SHP77 treated with DMSO at 0.1 percent for 48 hours (cell line): Measurements from ENCODE around the gene ENO1.
"Not testable (repeated sequence)": the region's sequence is repeated elsewhere in the genome, so short reads cannot be mapped to it uniquely, and the experiment has no call there.

Experiments used
- DNase-seq: peaks from one replicate; lab custom pipeline; 2025; lab: John Stamatoyannopoulos, UW

ENO1 gene

DNA sequence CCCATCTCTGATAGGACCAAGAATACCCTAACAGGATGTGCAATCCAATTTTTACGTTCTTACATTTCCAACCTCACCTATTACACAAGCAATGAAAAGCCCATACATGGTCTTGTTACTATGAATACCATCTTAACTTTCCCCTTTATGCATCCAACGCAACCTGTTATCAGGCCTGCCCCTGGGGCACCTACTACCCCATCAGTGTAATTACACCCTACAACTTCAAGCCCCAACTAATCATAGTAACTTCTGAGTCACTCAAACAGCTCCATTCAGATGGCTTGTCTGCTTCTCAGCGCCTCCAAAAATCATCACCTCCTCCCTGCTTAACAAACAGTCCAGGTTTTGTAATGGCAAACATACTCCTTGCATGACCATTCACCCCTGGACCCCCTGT, 18.3 kb upstream of the ENO1 start:
- DNase-seq: not testable (repeated sequence)

DNA sequence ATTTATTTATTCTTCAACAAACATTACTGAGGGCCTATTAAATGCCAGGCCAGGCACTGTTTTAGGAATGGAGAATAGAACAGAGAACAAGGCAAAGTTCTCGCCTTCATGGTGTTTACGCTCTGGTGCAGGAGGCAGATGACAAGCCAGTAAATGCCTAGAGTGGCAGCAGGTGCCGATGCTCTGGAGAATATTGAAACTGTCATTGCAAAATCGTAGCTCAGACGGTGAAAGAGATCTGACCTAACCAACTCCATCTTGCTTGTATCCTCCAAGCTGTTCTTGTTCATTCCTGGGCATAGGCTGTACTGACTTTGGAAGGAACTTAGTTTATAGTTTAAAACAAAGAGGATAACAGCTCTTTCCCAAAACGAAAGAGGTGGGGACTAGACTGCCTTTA, 13.5 kb upstream of the ENO1 start:
- DNase-seq: peak; percentile 37

DNA sequence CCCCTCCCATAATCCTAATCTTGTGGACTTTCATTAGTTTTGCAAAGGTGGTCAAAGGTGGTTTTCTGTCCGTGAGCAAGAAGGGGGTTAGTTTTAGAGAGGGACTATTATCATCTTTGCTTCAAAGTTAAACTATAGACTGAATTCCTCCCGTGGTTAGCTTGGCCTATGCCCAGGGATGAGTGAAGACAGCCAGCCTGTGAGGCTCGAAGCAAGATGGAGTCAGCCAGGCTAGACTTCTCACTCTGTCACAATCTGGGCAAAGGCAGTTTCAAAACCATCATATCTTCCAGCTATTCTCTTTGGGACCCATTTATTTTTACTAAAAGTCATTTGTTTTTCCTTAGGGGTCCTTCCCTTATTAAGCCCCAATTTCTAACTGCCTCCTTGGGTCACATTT, 12.9 kb upstream of the ENO1 start:
- no peak for DNase-seq

DNA sequence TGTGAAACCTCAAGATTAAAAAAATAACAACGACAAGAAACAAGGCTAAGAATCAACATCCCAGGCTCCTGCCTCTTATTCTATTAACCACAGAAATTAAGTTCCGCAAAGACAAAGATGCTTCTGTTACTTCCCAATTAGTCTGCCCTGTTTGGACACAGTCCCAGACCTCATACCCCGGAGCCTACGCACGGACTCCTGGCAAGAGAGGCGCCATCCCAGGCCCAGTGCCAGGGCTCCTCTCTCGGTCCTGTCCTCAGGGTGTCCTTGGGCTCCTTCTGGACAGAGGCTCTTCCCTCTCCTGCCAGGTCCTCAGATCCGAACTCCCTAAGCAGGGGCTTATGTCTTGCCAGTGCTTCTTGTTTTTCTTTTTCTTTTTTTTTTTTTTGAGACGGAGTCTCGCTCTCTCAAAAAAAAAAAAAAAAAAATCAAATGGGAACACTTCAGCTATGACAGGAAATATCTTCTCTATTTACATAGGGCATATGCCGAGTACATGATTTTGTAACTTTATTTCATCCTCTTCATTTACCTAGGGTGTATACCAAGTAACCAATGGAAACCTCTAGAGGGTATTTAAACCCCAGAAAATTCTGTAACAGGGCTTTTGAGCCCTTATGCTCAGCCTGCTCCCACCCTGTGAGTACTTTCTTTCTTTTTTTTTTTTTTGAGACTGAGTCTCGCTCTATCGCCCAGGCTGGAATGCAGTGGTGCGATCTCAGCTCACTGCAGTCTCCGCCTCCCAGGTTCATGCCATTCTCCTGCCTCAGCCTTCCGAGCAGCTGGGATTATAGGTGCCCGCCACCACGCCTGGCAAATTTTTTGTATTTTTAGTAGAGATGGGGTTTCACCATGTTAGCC, 11.7 kb upstream of the ENO1 start:
- DNase-seq: peak; percentile 20

DNA sequence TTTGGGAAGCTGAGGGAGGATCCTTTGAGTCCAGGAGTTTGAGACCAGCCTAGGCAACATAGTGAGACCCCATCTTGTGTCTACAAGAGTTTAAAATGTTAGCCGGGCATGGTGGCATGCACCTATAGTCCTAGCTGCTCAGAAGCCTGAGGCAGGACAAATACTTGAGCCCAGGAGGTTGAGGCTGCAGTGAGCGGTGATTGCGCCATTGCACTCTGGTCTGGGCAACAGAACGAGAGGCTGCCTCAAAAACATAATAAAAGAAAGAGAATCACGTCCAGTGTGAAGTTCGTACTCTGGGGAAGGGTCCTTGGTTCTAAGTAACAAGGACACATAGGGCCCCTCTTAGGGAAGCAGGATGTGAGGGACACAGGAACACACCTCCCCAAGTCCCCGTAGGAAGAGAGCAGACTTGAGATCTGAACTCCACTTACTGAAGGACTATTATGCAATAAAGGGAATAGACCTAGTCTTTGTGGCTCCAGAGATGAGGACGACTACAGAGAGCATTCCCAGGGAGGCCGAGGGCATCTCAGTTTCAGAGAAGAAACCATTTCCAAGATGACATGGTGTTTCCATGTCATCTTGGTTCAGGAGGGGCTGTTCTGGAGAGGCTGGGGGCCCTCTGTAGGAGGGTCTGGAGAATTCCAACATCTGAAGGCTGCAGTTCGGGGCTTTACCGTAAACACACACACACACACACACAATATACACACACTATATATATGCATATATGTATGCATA, 10.8 kb upstream of the ENO1 start:
- DNase-seq: no peak

DNA sequence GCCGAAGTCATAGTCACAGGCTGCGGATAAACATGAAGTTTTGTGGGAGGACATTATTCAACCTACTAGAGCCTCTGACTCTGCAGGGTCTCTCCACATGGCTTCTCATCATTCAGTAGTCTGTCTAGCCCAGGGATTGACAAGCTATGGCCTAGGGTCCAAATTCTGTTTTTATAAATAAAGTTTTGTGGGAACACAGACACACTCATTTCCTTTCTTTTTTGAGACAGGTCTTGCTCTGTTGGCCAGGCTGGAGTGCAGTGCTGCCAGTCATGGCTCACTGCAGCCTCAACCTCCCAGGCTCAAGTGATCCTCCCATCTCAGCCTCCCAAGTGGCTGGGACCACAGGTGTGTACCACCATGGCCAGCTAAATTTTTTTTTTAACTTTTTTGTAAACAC, 8.1 kb upstream of the ENO1 start:
- DNase-seq: no peak

DNA sequence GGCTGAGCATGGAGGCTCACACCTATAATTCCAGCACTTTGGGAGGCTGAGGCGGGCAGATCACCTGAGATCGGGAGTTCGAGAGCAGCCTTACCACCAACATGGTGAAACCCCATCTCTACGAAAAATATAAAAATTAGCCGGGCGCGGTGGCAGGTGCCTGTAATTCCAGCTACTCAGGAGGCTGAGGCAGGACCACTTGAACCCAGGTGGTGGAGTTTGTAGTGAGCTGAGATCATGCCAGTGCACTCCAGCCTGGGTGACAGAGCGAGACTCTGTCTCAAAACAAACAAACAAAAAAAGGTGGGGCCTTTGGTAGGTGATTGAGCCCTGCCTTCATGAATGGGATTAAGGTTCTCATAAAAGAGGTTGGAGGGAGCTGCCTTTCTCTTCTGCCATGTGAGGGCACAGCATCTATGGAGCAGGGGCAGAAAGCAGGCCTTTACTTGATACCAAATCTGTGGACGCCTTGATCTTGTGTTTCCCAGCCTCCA, 7.6 kb upstream of the ENO1 start:
- not testable (repeated sequence) for DNase-seq

DNA sequence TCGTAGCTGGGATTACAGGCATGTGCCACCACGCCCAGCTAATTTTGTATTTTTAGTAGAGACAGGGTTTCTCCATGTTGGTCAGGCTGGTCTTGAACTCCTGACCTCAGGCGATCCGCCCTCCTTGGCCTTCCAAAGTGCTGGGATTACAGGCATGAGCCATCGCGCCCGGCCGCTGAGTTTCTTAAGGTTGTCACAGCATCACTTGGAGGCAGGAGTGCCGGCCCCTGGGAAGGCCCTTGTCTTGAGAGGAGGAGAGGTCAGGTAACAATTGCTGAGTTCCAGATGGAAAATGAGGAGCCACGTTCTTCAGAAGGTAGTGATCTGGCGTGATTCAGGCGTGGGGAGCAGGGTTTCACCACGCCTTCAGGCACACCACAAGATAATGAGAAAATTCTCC, 5.6 kb upstream of the ENO1 start:
- not testable (repeated sequence) for DNase-seq

DNA sequence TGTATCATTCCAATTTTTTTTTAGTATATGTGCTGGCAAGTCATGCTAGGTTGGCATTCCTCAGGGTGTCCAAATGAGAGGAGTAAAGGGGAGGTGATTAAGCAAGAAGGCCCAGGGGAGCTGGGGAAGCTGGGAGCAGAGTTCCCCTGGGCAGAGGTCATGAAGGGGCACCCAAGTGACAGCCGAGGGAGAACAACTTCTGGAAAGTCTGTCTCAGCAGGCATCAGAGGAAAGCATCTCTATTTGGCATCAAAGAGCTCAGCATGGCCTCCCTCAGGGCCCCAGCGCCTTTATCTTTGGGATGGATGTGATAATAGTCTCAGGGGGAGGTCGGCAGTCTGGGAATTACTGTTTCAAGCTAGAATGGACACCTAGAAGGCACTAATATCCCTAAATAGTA, 5.0 kb upstream of the ENO1 start:
- DNase-seq: no peak

DNA sequence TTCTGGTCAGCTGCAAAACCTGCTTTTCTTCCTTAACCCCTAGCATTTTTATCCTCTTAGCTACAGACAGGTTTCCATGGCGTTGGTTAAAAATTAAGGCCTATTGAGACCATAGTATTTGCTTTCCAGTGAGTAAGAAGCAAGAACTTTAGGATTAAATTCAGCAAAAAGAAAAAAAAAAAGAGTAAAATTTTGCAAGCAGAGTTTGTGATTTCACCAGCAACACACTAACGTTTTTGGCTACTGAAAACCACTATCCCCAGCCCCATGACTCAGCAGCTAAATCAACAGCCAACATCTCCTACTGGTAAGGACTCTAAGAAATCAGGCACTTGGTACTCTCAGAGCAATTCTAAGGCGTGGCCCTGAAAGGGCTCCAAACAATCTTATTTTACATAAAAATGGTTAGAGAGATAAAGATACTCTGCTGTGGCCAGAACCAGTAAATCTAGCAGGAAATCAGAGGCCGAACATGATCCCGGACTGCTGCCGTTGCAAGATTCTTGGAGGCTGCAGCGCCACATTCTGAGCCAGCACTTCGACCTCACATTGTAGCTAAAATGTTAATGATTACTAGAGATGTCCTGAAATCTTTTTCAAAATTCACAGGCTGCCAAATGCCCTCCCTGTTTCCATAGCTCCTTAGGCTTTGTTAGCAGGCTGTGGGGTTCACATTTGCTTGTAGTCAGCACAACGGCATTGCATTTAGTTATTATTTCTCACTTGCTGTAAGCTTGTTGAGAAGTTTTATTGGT, 1.6 kb upstream of the ENO1 start:
- peak; percentile 46 for DNase-seq

DNA sequence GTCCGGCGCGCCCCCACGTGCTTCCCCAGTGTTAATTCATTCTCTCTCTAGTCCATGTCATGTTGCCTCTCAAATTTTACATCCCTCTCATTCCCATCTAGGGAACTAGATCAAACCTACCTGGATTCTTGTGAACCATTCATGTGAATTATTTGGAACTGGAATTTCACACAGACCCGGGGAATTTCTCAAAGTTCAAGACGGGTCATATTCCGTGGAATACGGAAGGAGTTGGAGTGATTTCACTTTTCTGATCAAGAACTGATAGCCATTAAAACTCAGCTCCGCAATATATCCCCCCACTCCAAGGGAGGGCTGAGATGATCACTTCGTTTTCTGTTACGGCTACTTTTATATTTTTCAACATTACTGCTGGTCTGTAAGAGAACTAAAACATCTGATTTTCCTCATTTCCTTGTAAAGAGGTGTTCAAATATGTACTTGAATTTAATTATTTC, 1.0 kb upstream of the ENO1 start:
- no peak for DNase-seq

DNA sequence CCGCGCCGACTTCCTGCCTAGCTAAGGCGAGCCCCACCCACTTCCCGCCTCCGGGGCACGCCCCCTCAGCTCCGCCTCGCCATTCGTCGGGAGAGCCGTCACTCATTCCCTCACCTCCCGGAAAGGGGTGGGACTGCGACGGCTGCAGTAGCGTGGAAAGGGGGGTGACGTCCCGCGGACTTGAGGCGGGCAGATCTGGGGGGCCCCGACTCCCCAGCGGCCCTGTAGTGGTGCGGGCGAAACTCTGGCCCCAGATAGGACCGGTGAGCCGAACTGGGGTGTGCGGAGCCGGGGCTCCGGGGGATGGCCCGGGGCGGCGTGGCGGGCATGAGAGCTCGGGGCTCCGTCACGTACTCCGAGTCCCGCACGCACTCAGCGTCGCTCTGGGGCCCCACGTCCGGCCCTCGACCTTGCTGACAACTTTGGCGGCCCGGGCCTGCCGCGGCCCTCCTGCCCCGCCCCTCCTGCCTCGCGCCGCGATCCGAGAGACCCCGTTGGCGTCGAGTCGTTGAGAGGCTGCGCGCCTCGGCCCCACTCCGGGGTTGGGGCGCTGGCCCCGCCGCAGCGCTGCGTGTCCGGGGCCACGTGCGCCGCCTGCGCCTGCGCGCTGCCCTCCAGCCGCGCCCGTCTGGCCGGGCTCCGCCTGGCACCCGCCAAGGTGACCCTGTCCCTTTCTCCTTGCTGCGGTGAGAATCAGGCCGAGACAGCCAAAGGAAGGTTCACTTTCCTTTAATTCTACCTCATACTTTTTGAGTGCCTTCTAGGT, 395 bp upstream of the ENO1 start:
- DNase-seq: peak; percentile 85

DNA sequence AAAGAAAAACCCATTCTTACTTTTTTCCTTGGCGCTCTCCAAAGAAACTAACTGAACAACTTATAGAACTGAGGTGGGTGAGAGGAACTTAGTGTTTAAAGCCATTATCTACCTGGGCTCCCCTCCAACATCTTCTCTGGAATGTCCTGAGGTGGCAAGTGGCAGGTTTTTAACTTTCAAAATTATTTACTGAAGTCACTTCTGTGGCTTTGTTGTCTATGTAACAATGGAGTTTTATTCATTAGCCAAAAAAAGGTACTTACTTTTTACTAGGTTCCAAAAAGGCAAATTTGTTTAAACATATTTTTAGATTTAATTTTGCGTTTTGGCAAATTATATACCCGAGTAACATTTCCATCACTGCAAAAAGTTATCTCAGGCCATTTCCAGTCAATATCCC, 2.4 kb downstream of the ENO1 start:
- no peak for DNase-seq

DNA sequence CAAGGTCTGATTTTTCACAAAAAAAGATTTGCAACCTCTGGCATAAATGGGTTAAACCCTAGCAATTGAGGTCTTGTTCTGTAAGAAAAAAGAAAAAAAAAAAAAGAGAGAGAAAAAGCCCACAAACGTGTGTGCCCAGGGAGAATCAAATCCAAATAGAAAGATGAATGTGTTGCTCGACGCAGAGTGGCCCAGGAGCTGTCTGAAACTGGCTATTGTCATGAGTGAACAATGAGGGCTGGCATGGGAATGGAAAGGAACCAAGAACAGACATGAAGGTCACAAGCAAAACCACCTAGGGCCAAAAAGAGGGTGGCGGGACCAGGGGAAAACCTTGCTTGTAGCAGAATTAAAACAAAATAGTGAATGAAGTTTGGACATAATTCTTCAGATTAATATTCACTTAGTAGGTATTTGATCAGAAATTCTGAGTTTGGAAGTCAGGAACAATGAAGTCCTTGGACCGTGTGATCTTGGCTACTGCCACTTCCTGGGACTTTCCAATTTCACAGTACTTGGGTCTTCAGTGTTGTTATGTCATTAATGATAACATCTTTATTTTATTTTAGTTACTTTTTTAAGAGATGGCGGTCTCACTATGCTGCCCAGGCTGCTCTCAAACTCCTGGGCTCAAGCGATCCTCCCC, 3.1 kb downstream of the ENO1 start:
- DNase-seq: no peak

DNA sequence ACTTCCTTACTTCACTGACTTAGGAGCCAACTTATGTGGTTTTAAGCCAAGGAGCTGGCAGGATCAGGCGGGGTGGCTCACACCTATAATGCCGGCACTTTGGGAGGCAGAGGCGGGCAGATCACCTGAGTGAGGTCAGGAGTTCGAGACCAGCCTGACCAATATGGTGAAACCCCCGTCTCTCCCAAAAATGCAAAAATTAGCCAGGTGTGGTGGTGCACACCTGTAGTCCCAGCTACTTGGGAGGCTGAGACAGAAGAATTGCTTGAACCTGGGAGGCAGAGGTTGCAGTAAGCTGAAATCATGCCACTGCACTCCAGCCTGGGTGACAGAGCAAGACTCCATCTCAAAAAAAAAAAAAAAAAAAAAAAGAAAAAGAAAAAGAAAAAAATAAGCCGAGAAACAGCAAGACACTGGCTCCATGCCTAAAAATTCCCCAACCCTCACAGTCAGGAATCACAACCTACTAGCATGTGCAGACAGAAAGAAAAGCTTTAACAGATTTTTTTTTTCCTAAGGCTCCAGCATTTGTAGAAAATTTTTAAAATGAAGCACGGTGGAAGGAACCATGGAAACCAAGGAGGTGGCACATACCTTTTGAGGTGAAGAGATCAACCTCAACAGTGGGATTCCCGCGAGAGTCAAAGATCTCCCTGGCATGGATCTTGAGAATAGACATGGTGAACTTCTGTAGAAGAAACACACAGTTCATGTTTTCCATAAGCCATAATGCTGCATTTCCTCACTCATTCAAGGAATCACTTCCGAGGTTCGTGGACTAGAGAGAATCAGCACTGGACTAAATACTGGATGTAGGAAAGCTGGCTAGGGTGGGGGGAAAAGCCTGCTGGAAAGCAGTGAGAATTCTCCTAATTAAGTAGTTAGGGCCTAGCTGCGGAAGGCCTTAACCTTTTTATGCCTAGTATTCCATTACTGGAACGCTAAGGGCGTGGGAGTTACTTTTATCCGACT, 4.0 kb downstream of the ENO1 start:
- DNase-seq: no peak

DNA sequence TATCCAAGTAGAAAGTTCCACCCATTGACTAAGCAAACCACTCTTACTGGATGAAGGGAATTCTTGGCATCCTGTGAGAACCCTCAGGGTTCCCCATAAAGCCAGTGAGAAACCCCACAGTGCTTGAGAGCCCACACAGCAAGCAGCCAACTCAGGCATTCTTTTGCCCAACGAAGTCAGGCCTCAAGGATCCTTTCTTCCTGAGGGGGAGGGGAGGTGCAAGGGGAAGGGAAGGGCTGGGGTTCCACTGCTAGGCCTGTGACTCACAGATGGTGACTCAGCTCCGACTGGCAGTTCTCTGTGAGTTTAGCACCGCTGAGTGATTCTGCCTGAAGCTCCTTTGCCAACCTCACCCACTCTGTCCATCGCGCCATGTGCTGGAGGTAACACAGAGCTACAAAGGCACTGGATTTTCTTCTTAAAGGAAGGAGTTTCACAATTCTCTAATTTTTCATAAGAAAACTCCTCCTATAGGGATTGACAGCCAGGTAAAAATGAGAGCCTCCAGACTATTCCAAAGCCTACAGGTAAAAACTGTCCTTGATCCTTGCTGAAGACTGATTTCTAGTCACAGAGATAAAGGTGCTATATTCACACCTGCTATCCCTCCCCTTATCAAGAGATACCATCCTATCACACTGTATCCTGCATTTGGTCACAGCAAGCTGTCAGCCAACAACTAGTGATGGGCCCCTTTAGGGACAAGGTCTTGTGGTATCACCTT, 4.8 kb downstream of the ENO1 start:
- no peak for DNase-seq

DNA sequence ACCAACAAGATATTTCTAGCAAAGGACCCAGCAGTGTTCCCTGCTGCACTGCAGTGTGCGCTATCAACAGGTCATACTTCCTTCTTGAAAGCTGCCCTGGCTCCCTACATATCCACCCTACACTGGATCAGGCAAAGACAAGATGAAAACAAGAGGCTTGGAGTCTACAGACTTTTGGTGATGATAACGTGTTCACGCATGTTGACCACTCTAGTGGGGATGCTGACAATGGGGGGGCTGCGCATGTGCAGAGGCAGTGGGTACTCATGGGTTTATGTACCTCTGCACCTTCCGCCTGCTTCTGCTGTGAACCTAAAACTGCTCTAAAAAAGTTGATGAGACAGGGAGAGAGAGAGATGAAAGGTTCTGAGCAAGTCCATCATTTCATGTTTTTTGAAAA, 5.5 kb downstream of the ENO1 start:
- no peak for DNase-seq

DNA sequence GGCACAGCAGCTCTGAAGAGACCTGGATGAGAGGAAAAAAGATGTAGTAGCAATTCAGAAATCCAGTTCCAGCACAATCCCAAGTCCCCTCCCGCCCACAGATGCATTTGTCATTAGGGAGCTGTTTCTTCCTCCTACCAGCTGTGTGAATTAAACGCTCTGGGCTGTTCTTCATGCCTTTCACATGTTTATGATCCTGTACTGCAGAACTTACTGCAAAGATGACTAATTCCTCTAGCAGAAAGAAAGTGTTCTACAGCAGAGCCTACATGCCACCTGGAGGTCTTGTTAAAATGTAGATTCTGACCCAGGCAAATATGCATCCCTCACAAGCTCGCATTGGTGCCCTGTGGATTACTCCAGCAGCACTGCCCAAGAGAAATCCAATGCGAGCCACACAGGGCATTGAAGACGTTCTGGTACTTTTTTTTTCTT, 6.5 kb downstream of the ENO1 start:
- DNase-seq: no peak

DNA sequence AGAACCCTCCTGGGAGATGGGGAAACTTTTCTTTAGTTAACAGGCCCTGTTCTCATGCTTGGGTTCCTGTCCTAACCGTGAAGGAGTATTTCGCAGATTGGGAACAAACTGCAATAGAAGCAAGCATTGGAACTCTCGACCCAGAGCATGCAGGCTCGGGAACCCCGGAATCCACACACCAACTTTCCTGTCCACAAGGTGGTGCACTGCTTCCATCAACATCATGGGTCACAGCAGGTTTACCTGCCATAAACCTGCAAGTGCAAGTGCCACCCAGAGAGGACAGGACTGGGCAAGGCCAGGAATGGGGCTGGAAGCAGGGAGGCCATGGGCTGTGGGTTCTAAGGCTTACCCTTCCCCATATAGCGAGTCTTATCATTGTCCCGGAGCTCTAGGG, 6.9 kb downstream of the ENO1 start:
- DNase-seq: no peak
